GM12878 (cell line): ENCODE measurements around the gene C19orf44. TPM values are rescaled to one million over a fixed set of nuclear protein-coding genes. Genes with fewer than 3 reads are reported as not detected.

Experiments used
- BCL11A ChIP-seq: IDR thresholded peaks from 2 replicates; pipeline ENCODE4 v1.6.1; 2011; ENCODE audit warnings: low read depth, low read length
- E4F1 ChIP-seq: fragments of 450-650 bp; IDR thresholded peaks from 2 replicates; pipeline ENCODE4 v1.6.1; 2018; ENCODE audit warnings: borderline replicate concordance, mild to moderate bottlenecking; ENCODE audit not compliant: partially characterized antibody
- FOXM1 ChIP-seq: IDR thresholded peaks from 2 replicates; pipeline ENCODE4 v1.6.1; 2012; ENCODE audit warnings: low read depth, mild to moderate bottlenecking, inconsistent platforms, low read length, moderate library complexity
- IRF3 ChIP-seq: fragments of 450-650 bp; IDR thresholded peaks from 2 replicates; pipeline ENCODE4 v1.6.1; 2014; ENCODE audit warnings: mild to moderate bottlenecking
- IRF4 ChIP-seq: IDR thresholded peaks from 2 replicates; pipeline ENCODE4 v1.6.1; 2011; ENCODE audit warnings: low read depth, low read length
- JUNB ChIP-seq: IDR thresholded peaks from 2 replicates; pipeline ENCODE4 v1.6.1; 2016; ENCODE audit warnings: antibody characterized with exemption, mild to moderate bottlenecking
- MYC ChIP-seq: IDR thresholded peaks from 2 replicates; pipeline ENCODE4 v1.6.1; 2011; ENCODE audit warnings: mild to moderate bottlenecking, low read length, moderate library complexity, inconsistent platforms; ENCODE audit not compliant: insufficient read depth, insufficient replicate concordance, insufficient read length, severe bottlenecking
- NR2C1 ChIP-seq: fragments of 450-650 bp; IDR thresholded peaks from 2 replicates; pipeline ENCODE4 v1.6.1; 2017; ENCODE audit warnings: antibody characterized with exemption, mild to moderate bottlenecking, moderate library complexity
- RAD21 ChIP-seq: IDR thresholded peaks from 2 replicates; pipeline ENCODE4 v1.6.1; 2011; ENCODE audit warnings: mild to moderate bottlenecking, low read depth, low read length, moderate library complexity; ENCODE audit not compliant: insufficient read depth
- RB1 ChIP-seq: fragments of 450-650 bp; formaldehyde crosslinking; IDR thresholded peaks from 2 replicates; pipeline ENCODE4 v1.6.1; 2017; ENCODE audit warnings: mild to moderate bottlenecking, borderline replicate concordance
- RBBP5 ChIP-seq: fragments of 200-600 bp; sonication (generic); conservative IDR thresholded peaks from 2 replicates; pipeline ENCODE4 v1.6.1; 2016
- SIN3A ChIP-seq: IDR thresholded peaks from 2 replicates; pipeline ENCODE4 v1.6.1; 2012; ENCODE audit warnings: low read depth, low read length, improper control_type of control experiment
- SMC3 ChIP-seq: IDR thresholded peaks from 2 replicates; pipeline ENCODE4 v1.6.1; 2011; ENCODE audit warnings: low read length, improper control_type of control experiment, borderline replicate concordance
- ZNF217 ChIP-seq: fragments of 450-650 bp; IDR thresholded peaks from 2 replicates; pipeline ENCODE4 v1.6.1; 2017; ENCODE audit warnings: antibody characterized with exemption, mild to moderate bottlenecking
- polyA plus RNA-seq, 11 experiments: library from polyadenylated mRNA; depleted of rRNA in 4 of 11; unstranded in 6 of 11; stranded (reverse) in 5 of 11; fragments of >200 nt; fragmentation: Nextera tagmentation in 4 of 11; fragmentation: Illumina TruSeq in 1 of 11; extraction: Ambion mirVana in 4 of 11; extraction: Trizol in 1 of 11; gene quantifications; 1 replicate in 1 of 11; 2 replicates in 10 of 11; pipeline versions ENCODE4 v1.2.1 to v1.2.3, GENCODE V29; 2011 to 2016; ENCODE audit warnings: inconsistent platforms in 2 of 11, missing spikeins in 2 of 11, low read depth in 1 of 11
- total RNA-seq, 4 experiments: library from RNA; depleted of rRNA in 3 of 4; stranded (reverse); fragments of >200 nt in 3 of 4; fragmentation: Illumina TruSeq in 1 of 4; extraction: Trizol in 1 of 4; gene quantifications; 2 replicates each; pipeline versions ENCODE4 v1.2.1 to v1.2.3, GENCODE V29; 2013 to 2021
- TF ChIP-seq, protein P1 (sequence below): fragments of 450-650 bp; IDR thresholded peaks from 2 replicates; pipeline ENCODE4 v1.6.1; 2016; ENCODE audit warnings: mild to moderate bottlenecking, moderate library complexity, borderline replicate concordance
- TF ChIP-seq, protein P2 (sequence below): IDR thresholded peaks from 2 replicates; pipeline ENCODE4 v1.6.1; 2012; ENCODE audit warnings: low read depth, low read length, improper control_type of control experiment
- TF ChIP-seq, protein P3 (sequence below): fragments of 450-650 bp; formaldehyde crosslinking; IDR thresholded peaks from 2 replicates; pipeline ENCODE4 v1.5.0; 2022; ENCODE audit warnings: mild to moderate bottlenecking, missing genetic modification characterization

Gene C19orf44
- total and polyA plus RNA-seq, 10 of the 15 experiments (the other 5 are each of a cell fraction or from before 2014, with no cell fraction given) = 0.26 to 5.2 (median 3.6) TPM

- TF ChIP-seq E4F1 = peak; percentile 78
- 0 out of 2 replicates have a peak, but pooled peaks have one; percentile 3 for TF ChIP-seq RAD21
- TF ChIP-seq MYC = peak; percentile 24
- no peak; the same call in none of the 2 replicates for TF ChIP-seq SIN3A
- no peak for TF ChIP-seq IRF4
- TF ChIP-seq IRF3 = peak; percentile 76; the same call in 1 of the 2 replicates
- no peak for TF ChIP-seq FOXM1
- TF ChIP-seq SMC3 = no peak
- no peak for TF ChIP-seq JUNB
- peak; percentile 93 for TF ChIP-seq NR2C1
- TF ChIP-seq, protein P1, sequence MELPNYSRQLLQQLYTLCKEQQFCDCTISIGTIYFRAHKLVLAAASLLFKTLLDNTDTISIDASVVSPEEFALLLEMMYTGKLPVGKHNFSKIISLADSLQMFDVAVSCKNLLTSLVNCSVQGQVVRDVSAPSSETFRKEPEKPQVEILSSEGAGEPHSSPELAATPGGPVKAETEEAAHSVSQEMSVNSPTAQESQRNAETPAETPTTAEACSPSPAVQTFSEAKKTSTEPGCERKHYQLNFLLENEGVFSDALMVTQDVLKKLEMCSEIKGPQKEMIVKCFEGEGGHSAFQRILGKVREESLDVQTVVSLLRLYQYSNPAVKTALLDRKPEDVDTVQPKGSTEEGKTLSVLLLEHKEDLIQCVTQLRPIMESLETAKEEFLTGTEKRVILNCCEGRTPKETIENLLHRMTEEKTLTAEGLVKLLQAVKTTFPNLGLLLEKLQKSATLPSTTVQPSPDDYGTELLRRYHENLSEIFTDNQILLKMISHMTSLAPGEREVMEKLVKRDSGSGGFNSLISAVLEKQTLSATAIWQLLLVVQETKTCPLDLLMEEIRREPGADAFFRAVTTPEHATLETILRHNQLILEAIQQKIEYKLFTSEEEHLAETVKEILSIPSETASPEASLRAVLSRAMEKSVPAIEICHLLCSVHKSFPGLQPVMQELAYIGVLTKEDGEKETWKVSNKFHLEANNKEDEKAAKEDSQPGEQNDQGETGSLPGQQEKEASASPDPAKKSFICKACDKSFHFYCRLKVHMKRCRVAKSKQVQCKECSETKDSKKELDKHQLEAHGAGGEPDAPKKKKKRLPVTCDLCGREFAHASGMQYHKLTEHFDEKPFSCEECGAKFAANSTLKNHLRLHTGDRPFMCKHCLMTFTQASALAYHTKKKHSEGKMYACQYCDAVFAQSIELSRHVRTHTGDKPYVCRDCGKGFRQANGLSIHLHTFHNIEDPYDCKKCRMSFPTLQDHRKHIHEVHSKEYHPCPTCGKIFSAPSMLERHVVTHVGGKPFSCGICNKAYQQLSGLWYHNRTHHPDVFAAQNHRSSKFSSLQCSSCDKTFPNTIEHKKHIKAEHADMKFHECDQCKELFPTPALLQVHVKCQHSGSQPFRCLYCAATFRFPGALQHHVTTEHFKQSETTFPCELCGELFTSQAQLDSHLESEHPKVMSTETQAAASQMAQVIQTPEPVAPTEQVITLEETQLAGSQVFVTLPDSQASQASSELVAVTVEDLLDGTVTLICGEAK = no peak
- TF ChIP-seq RB1 = no peak; the same call in 1 of the 2 replicates
- TF ChIP-seq, protein P2, sequence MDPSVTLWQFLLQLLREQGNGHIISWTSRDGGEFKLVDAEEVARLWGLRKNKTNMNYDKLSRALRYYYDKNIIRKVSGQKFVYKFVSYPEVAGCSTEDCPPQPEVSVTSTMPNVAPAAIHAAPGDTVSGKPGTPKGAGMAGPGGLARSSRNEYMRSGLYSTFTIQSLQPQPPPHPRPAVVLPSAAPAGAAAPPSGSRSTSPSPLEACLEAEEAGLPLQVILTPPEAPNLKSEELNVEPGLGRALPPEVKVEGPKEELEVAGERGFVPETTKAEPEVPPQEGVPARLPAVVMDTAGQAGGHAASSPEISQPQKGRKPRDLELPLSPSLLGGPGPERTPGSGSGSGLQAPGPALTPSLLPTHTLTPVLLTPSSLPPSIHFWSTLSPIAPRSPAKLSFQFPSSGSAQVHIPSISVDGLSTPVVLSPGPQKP = peak; percentile 96
- no peak for TF ChIP-seq BCL11A
- TF ChIP-seq RBBP5 = no peak
- TF ChIP-seq, protein P3, sequence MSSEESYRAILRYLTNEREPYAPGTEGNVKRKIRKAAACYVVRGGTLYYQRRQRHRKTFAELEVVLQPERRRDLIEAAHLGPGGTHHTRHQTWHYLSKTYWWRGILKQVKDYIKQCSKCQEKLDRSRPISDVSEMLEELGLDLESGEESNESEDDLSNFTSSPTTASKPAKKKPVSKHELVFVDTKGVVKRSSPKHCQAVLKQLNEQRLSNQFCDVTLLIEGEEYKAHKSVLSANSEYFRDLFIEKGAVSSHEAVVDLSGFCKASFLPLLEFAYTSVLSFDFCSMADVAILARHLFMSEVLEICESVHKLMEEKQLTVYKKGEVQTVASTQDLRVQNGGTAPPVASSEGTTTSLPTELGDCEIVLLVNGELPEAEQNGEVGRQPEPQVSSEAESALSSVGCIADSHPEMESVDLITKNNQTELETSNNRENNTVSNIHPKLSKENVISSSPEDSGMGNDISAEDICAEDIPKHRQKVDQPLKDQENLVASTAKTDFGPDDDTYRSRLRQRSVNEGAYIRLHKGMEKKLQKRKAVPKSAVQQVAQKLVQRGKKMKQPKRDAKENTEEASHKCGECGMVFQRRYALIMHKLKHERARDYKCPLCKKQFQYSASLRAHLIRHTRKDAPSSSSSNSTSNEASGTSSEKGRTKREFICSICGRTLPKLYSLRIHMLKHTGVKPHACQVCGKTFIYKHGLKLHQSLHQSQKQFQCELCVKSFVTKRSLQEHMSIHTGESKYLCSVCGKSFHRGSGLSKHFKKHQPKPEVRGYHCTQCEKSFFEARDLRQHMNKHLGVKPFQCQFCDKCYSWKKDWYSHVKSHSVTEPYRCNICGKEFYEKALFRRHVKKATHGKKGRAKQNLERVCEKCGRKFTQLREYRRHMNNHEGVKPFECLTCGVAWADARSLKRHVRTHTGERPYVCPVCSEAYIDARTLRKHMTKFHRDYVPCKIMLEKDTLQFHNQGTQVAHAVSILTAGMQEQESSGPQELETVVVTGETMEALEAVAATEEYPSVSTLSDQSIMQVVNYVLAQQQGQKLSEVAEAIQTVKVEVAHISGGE (CRISPR knock-in tag) = no peak
- no peak for TF ChIP-seq ZNF217
Observed at GRCh38 chr19:16495982-16496612, at the start of gene C19orf44, which contains the start of gene CALR3 (continued).
